Stimulated activated CD8-positive, alpha-beta memory T cell treated with anti-CD3 and anti-CD28 coated beads, Interleukin-15, amount 100 ng/mL, for 24 hours (primary cell): ENCODE data around the gene SLC38A8.

Source experiments
- DNase-seq: peaks from one replicate; pipeline ENCODE4 v3.0.0-alpha.2; 2020; ENCODE audit warnings: low read depth

SLC38A8 gene

DNA sequence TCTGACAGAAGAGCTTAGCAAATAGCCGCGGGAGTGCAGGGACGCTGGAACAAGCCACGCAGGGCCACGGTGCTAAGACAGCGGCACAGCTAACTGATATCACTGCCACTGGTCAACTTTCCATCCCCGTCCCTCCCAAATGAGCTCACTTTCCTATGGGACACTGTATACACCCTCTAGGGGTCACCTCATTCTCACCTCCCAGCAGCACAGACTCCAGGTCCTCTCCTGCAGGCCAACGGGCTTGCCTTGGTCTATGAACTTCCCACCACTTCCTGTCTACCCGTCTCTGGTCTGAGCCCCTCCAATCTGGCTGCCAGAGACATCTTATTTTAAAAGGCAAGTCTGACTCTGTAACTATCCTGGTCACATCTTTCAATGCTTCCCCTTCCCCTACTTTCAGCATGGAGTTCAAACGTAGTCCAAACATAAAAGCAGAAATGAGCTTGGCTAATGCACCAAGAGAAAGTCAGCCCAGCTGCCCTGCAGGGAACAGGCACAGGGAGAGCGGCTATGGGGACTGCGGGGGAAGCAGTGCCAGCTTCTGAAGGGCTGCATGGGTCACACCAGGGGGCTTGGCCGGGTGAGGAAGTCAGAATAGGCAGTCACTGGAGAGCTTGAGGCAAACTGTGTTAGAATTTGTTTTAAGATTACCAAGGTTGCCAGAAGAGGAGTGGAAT lies 26.3 kb upstream of the SLC38A8 start:
- DNase-seq: no peak

DNA sequence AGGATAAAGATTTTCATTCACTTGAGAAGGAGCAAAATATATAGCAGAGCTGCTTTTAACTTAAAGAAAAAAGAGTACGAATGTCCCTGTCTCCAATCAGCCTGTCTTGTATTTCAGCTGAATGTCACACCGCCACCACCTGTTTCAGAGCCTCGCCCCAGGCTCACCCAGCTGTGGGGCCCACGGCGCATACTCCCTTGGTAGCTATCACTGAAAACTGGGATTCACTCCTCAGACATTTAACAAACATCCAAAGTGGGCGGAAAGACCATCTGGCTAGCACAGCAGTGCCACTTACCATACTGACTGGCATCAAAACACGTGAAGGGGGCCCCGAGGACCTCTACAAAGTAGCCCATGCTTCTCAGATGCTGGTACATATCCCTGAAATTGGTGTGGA lies 25.4 kb upstream of the SLC38A8 start:
- DNase-seq: no peak

DNA sequence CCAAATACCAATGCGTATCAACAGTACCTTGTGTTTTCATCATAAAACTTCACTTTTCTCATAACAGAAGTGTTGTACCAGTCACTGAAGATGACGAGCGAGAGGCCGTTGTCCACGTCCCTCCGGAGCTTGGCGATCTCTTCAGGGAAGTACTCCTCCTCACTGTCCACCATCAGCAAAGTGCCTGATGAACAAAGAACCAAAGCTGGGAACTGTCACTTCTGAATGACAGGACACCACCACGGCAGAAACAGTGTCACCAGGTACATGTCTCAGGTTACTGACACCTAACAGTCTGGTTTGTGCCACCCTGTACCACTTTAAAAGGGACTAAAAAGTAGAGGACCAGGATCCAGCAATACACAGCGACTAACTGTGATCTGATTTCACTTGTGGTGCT lies 25.0 kb upstream of the SLC38A8 start:
- DNase-seq: no peak

DNA sequence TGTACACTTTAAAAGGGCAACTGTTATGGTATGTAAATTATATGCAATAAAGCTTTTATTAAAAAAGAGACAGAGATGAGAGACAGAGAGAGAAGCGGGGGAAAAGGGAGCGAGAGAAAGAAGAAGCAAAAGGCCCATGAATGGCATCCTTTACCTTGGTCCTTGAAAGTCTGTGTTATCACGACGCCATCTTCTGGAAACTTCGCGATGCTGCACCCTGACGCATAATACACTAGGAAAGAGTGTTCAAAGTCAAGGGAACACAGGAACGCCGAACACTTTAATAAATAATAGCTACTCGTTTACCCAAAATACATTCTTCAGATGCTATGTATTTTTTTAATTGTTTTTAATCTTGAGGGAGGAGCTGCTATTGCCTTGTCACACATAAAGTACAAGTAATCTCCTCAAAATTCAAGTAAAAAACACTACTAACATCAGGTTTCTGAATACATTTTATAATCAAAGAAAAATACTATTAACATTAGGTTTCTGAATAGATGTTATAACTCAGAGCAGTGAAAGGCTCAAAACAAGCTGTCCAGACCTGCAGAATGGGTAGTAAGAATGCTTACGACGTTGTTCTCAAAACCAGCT lies 23.0 kb upstream of the SLC38A8 start:
- no peak for DNase-seq

DNA sequence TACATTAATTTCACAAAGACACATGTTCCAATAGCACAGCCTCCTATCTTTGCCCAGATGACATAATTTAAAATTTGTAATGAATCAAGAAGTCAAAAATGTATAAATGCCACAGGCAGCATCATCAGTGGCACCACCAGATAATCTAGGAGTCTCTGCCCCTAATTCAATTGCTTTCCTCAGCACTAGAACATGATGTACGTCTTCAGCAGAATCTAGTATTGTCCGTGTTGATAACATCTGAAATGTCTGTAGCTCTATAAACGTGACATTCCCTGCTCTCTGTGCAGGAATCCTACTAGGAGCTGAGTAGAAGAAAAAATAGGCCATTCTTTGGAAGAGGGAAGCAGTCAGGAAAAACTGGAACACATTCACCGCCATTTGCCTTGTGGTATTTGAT lies 21.4 kb upstream of the SLC38A8 start:
- DNase-seq: no peak

DNA sequence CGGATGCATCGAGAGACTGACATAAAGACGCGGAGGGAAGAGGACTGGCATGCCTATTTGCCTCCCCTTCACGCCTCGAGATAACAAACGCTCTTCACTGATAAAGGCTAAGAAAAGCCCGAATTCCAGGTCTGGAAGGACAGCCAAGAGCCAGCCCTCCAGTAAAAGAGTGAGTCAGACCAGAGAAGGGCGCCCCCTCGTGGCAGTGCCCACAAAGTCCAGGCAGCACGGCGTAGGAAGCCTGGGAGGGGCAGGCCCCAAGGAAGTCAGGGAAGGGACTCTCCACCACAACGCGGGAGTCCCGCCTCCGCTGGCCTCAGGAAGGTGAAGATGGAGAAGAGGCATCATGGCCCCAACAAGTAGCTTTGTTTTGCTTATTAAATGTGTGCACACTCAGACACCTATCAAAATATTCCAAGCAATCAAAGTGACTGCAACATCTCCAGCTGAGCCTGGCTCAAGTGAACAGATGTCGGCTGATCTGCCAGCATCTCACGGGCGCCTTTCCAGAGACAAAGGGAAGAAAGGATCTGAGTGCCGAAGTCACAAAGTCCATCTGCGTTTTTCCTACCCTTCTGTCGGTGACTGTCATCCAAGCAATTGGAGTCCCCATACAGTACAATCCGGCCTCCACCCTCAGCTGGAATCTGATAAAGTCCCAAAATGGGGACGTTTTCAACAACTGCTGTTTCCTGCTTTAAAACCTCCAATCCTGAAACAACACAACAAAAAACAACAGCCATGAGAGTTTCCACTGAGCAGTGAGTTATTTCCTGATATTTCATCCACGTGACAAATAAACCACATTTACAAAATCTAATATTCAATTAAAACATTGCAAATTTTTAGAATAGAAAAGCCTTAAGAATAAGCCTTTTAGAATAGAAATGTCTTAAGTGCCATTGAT lies 20.4 kb upstream of the SLC38A8 start:
- DNase-seq: peak; percentile 48

DNA sequence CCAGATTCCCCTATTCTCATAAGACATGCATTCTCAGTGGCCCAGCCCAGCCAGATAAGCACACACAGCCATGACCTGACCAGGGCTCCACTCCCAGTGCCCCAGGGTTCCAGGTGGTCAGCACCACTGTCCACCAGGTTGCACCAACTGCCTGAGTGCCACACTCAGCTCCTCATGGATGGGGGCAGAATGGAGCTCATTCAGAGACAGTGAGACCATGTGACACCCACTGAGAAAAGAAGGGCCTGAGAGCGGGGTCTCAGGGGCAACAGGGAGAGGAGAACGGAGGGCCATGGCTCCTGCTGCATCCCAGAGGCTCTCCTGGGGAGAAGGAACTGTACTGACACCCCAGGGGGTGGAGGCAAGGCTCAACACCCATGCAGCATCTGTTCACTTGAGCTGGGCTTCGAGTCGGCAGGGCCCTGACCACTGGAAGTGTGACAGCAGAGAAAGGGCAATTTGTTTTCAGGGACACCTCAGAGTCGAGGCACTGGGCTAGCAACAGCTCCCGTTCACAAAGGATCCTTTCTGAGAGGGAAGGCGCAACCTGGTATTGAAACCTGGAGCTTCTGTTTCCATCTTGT lies 18.7 kb upstream of the SLC38A8 start:
- no peak for DNase-seq

DNA sequence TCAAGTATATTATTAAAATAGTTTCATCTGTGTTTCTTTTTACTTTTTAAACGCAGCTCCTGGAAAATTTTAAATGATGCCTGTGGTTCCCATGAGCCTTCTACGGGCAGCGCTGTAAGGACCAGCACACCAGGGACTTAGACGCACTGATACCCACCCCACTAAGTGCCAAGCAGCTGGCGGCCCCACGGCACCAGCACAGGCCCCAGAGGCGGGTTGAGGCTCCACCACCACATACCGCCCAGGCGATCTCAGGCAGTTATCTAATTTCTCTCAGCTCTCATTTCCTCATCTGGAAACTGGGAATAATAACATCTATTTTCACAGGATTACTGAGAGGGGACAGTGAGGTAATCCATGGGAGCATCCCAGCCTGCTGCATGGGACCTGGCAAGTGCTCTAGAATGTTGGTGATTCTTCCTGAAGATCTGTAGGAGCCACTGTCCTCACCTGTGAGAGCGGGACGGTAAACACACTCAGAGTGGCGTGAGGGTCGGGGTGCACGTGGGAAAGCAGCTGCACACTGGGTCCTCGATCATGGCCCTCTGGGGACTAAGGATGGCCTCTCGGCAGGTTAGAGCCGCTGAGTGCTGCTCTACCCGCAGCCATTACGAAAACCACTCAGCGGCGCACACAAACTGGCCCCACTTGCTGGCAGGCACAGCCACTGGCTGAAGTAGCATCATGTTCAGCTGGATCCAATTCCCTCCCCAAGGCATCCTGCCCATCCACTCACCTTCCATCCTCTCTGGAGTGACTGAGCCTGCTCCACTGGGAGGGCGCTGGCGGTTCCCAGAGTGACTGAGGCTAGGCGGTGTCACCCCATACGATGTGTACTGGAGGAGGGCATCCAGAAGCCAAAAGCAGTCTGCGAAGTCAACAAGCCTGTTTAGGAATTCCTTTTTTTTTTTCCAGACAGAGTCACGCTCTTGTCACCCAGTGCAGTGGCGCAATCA lies 17.6 kb upstream of the SLC38A8 start:
- DNase-seq: no peak

DNA sequence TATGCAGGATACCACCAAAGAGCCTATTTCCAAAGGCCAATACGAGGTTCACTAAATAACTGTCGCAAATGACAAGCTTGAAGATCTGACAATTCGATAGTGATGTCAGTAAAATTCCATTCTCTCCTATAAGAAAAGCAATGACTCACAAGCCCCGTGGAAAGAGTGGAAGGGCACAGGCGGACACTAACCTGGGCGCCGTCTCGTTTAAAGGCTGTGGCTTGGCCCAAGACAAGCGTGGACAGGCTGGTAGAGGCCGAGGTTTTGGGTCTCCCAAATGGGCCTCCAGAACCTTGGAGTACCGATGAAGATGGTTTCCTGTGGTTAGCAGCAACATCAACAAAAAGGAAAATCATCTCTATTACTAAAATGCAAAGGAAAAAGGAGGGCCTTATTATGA lies 16.5 kb upstream of the SLC38A8 start:
- no peak for DNase-seq

DNA sequence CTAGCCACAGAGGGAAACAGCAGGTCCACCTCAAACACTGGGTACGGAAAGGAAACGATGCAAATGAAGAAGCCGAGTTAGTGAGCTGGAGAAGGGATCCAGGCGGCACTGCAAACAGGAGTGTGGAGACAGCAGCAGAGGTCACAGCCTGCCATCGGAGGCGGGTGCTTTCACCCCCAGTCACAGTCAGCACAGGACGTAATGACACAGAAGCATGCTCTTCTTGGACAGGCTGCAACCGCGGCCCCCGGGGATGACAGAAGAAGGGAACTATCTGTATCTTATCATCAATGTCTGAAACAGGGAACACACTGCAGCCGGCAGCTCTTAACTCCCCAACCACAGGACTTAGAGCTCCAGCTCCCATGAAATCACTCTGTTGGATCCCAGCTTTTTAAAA lies 16.1 kb upstream of the SLC38A8 start:
- no peak for DNase-seq

DNA sequence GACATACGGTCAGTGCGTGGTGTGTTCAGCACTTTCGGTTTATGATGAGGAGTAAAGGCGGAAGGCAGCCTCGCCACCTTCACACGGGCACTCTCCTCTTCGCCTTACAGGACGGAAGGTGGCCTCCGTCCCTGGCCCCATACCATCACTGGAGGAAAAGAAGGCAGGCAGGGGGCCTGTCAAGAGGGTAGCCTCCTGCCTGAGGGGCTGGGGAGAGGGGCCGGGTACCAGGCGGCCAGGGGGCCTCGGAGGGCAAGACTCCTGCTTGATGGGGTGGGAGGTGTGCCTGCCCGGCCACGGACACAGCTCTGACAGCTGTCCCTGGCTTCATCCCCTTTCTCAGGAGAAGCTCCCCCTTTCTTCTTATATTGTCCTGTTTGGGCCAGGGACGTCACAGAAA lies 15.6 kb upstream of the SLC38A8 start:
- no peak for DNase-seq

DNA sequence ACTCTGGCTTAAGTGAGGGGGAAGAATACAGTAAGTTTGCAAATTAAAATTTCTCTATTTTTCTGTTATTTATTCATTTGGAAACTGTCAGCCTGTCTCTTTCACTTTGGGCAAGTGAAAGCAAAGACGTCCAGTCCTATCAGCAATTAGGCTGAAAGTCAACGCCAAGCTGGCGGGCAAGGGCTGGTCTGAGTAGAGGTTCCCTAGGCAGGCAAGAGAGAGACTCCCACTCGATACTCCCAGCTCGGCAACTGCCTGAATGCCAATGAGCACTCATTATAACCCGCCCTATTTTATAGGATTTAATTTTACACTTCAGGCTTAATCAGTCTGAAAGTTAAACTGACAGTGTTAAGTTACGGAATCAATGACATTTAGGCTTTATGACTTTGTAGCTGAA lies 14.3 kb upstream of the SLC38A8 start:
- DNase-seq: no peak

DNA sequence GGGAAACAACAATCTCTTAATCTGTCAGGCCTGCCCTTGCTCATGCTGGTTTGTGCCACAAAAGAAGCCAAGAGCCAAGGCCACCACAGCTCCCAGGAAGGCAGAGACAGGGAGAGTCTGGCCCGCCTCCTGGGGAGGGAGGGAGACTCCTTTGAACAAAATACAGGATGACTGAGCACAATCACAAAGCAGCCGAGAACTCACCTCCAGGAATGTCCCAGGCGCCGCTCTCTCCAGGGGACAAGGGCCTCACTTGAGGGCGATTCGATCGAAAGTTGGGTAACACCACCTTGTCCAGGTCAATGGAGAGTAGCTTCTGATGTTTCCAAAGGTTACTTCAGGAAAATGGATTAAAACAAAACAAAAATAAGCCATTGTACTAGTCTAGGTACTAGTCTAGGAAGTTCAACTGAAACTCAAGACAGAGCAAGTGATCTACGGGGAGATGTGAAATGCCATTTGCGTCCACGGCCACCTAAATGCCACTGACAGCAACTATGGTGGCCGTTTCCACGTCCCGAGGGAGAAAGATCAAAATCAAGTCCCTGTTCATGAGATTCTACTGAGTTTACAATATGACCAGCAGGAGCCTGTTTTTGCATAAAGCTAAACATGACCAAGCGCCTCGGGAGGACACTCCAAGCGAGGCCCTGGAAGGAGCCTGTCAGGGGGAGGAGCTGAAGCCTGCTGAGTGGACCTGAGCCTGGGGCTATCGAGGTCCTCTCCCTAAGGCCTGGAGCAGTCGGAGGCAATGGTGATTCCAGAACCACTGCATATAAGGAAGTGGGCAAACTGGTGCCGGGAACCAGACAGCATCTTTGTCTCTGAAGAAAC lies 13.4 kb upstream of the SLC38A8 start:
- DNase-seq: no peak

DNA sequence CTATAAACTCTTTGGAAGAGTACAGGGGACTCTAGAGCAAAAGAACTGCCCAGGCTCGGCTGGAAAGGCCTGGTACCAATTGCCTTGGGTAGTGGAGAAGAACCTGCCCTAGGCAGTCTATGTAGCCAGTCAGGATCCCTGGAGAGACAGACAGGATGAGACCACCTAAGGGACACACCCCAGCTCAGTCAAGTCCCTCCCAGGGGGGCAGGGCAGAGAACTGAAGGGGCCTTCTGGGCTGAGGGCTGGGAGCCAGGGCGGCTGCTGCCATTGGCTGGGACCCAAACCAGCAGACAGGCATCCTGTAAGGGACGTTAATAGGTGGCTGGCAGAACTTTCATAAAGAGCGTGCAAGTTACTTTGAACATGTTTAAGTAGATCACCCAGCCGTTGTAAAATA lies 12.8 kb upstream of the SLC38A8 start:
- DNase-seq: no peak

DNA sequence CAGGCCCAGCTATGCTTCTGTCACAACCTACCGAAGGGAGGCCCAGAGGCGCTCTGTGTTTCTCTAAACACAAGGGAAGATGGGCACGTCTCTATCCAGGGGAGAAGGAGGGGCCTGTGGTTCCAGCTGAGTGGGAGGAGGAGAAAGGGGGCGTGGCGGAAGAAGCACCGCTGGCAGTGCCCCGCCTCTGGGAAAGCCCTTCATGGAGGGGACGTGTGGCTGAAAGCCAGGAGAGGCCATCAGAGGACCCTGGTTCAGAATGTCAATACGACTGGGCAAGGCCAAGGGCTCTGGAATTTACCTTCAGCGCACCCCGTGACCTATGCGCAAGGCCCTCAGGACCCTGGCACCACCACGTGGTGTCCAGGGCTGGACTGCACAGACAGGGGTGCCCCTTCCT lies 12.3 kb upstream of the SLC38A8 start:
- DNase-seq: no peak

DNA sequence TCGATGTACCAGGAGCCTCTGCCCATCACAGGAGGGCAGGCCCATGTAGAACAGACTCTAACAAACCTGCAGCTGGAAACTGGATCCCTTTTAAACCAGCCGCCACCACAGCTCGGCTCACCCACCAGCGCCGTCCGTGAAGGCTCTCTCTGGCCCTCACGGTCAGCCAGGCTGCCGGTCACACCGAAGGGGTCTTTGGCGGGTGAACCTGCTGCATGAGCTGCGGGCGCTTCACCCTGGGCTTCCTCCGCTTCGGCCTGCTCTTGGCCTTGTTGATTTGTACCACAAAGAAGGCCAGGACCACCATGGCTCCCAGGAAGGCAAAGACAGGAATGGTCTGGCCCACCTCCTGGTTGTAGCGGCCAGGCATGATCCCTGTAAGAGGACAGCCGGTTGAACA lies 11.7 kb upstream of the SLC38A8 start:
- DNase-seq: no peak

DNA sequence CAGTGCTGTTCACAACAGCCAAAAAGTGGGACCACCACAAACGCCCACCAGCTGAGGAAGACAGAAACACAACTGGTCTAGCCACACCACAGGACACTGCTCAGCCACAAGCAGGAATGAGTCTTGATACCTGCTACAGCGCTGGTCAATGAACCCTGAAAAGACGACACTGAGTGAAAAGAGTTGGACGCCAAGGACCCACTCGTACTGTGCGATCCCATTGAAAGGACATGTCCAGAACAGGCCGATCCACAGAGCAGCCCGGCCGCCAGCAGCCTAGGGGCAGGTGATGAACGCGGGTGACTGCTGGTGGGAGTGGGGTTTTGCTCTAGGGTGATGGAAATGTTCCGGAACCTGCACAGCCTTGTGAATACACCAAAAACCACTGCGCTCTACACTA lies 10.6 kb upstream of the SLC38A8 start:
- no peak for DNase-seq

DNA sequence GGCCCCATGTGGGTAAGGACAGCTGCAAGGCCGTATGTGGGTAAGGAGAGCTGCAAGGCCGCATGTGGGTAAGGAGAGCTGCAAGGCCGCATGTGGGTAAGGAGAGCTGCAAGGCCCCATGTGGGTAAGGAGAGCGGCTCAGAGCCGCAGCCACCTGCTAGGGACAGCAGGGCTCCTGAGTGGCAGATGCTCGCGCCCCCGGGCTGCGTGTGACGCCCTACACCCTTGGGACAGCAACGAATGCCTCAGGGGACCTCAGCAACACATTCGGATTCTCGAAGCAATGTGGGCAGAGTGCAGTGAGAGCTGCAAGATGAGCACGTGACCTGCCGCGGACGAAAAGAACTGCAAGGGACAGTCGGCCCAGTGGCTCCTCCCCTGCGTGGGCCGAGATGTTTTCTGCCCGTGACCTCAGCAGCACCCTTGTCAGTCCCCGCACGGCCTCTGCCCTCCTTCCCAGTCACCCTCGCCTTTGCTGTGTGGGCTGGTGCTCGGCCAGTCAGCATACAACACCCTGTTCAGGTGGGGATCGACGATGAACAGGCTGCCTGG lies 9.6 kb upstream of the SLC38A8 start:
- no peak for DNase-seq

DNA sequence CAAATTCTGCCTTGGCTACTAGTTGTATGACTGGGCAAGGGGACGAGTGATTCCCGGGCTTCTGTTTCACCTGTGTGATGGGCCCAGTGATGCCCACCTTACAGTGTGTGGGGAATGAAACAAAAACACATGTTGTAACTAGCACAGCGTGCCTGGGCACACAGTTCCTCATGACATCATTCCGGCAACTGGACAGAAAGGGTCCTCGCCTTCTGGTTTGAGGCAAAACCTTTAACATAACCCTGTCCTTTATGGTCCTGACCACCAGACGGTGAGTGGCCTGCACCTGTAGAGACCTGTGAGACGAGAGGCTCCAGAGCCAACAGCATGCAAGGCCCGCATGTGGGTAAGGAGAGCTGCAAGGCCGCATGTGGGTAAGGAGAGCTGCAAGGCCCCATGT lies 7.7 kb upstream of the SLC38A8 start:
- no peak for DNase-seq

DNA sequence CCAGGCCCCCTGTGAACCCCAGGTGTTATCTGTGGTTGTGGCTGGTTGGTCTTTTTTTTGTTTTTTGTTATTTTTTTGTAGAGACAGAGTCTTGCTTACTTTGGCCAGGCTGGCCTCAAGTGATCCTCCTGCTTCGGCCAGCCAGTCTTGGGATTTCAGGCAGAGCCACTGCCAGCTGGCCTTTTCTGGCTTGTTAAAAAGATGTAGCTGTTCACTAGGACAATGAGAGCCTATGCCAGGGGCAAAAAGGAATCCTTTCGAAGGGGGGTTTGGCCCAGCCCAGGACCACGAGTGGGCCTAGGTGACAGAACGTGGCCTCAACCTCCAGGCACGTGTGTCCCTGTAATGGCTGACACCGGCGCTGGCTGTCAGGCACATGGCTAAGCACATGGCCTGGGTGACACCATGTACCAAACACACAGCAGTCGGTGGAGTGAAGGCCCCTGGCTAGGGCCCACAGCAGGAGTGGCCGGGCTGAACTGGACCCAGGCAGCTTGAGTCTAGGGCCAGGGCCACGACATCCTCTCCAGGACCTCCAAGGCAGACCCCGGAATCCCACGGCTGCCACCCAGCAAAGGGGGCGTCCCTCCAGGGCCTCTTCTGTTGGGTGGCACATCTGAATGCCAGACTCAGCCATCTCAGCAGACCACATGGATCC lies 6.9 kb upstream of the SLC38A8 start:
- DNase-seq: no peak
